Muscle of leg (tissue), 11 donors: ENCODE measurements around the gene ZDHHC1. TPM values are rescaled to one million over a fixed set of nuclear protein-coding genes. Genes with fewer than 3 reads are reported as not detected.
A peak's percentile ranks its signal among the peaks of the same experiment; 100 is the strongest.
"Not testable (repeated sequence)": the region's sequence is repeated elsewhere in the genome, so short reads cannot be mapped to it uniquely, and the experiment has no call there.

Experiments used
- DNase-seq: peaks from one replicate; pipeline ENCODE4 v3.0.0; 2013
- H3K27ac ChIP-seq: one replicate; pipeline ENCODE4 v1.5.1; 2013; ENCODE audit warnings: mild to moderate bottlenecking, low read length, control low read depth
- H3K27me3 ChIP-seq: one replicate; pipeline ENCODE4 v1.6.1; 2013; ENCODE audit warnings: low read length; ENCODE audit not compliant: control insufficient read depth, insufficient read depth
- H3K36me3 ChIP-seq: one replicate; pipeline ENCODE4 v1.6.1; 2013; ENCODE audit warnings: low read length; ENCODE audit not compliant: control insufficient read depth, insufficient read depth
- H3K4me1 ChIP-seq: one replicate; pipeline ENCODE4 v1.6.1; 2013; ENCODE audit warnings: low read length; ENCODE audit not compliant: control insufficient read depth, insufficient read depth
- H3K4me3 ChIP-seq: one replicate; pipeline ENCODE4 v1.5.1; 2013; ENCODE audit warnings: low read length, control low read depth
- H3K9me3 ChIP-seq: replicated peaks from 2 replicates; pipeline ENCODE4 v1.6.1; 2013; ENCODE audit warnings: low read depth, low read length; ENCODE audit not compliant: control insufficient read depth
- WGBS: methylation state at CpG from one replicate; pipeline ENCODE4 v1.1.5; 2013; ENCODE audit warnings: missing lambda C conversion rate; ENCODE audit not compliant: insufficient coverage; 5-methylcytosine and 5-hydroxymethylcytosine counted together
- polyA plus RNA-seq, 8 donors: library from polyadenylated mRNA; unstranded; fragments of 120-200 nt; gene quantifications; one replicate each; pipeline versions ENCODE4 v1.2.1 to v1.2.3, GENCODE V29; 2013; ENCODE audit warnings: inconsistent platforms in 1 of 8, low replicate concordance in 1 of 8; ENCODE audit not compliant: insufficient read length in 8 of 8, insufficient read depth in 1 of 8
- total RNA-seq: library from RNA; stranded (reverse); fragments of 120-200 nt; gene quantifications from one replicate; pipeline ENCODE4 v1.2.4, GENCODE V29; 2013

ZDHHC1 gene
- total and polyA plus RNA-seq, 9 donors: 19.7 to 42.4 (median 24.1) TPM

- H3K27ac ChIP-seq: no peak overlapping the region
- no peak for DNase-seq
- no peak overlapping the region for H3K4me3 ChIP-seq
- peaks cover 45% of the 10 kb centered on the region for H3K4me1 ChIP-seq
- H3K27me3 ChIP-seq: no peaks in the 10 kb centered on the region
- H3K36me3 ChIP-seq: peaks cover 29% of the 10 kb centered on the region
- no CpG with 5 or more reads among the region's 8 CpGs for WGBS
- H3K9me3 ChIP-seq: no peaks in the 10 kb centered on the region
Measured at GRCh38 chr16:67388191-67388590, 28.1 kb downstream of the ZDHHC1 start.

GRCh38 chr16:67387479-67388079, 28.7 kb downstream of the ZDHHC1 start:
- Histone ChIP-seq H3K4me3 (no peak overlapping the region), H3K4me1 (peaks cover 39% of the 10 kb centered on the region), H3K27me3 (no peaks in the 10 kb centered on the region), H3K9me3 (no peaks in the 10 kb centered on the region), H3K27ac (no peak overlapping the region), H3K36me3 (peaks cover 29% of the 10 kb centered on the region)
- DNase-seq: peak; percentile 15
- 70% methylated on average over 6 of the region's 8 CpGs for WGBS

DNA sequence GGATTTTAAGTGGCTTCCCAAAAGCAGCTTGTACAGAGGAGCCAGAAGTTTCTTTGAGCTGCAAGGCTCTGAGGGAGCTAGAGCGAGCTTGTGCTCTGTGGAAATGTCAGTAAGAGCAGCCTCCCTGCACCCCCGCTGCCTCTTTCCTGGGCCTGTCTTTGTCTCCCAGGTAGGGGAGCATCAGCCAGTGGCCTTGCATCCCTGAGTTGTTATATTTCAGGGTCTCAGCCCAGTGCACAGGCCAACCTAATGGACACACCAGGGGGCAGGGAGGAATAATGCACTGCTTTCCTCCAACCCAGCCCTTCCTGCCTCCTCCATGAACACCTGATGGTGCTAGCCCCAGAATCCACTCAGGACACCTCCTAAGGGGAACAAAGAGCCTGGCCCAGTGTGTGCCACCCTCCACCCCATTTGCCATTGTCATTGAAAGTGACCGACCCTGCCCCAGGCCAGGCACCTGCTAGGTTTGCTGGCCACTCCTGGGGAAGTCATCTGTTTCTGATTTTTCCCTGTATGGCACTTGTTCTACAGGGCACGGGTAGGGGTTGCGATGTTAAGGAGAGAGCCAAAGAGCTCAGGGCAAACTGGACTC, 29.3 kb downstream of the ZDHHC1 start:
- no peak overlapping the region for H3K27ac ChIP-seq
- H3K36me3 ChIP-seq: peaks cover 29% of the 10 kb centered on the region
- peaks cover 33% of the 10 kb centered on the region for H3K4me1 ChIP-seq
- no peak for DNase-seq
- 68% methylated on average over 5 of the region's 5 CpGs for WGBS
- H3K4me3 ChIP-seq: no peak overlapping the region
- no peaks in the 10 kb centered on the region for H3K27me3 ChIP-seq
- no peaks in the 10 kb centered on the region for H3K9me3 ChIP-seq

DNA sequence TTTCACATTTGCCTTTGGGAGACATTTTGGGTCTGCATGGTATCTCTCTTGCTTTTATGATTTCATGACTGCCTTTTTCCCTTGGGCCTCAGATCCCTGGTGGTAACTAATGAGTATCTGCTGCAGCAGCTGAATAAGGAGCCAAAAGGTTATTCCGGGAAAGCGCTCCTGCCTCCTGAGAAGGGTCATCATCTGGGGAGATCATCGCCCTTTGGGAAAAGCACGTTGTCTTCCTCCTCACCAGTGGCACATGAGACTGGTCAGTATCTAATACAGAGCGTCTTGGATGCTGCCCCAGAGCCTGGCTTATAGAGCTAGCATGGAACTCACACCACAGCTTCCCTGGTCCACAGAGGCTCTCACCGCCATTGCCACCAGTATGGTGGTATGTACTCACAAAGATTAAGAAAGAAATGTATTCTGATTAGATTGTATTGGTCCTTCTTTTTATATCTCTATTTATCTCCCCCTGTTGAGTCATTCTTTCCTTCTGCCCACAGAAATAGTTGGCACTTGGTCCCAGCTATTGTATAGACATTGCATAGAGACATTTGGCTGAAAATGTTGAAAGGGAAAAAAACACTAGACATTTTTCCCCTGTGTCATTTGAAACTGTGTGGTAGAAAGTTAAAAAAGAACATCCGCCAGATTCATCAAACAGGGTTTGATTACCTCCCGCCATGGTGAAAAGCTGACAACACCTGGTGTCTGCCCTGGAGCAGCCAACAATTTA, 31.3 kb downstream of the ZDHHC1 start:
- peak; percentile 7 for DNase-seq
- no peak overlapping the region for H3K4me3 ChIP-seq
- H3K4me1 ChIP-seq: peaks cover 12% of the 10 kb centered on the region
- peaks cover 20% of the 10 kb centered on the region for H3K36me3 ChIP-seq
- H3K27me3 ChIP-seq: no peaks in the 10 kb centered on the region
- whole genome bisulfite sequencing: 90% methylated on average over 3 of the region's 8 CpGs
- H3K27ac ChIP-seq: no peak overlapping the region
- H3K9me3 ChIP-seq: no peaks in the 10 kb centered on the region

DNA sequence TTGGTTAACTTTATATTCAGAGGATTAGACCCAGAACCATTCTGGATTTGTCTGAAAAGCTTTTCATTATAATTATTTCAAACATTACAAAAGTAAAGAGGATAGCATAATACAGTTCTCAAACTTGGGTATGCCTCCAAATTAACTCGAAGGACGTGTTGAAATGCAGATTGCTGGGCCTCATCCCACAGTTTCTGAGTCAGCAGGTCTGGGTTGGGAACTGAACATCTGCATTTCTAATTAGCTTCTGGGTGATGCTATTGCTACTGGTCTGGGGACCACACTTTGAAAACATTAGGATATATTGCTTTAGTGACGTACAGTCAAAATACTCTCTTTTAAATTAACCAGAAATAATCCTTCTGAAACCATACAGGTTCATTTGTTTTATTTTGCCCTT, 33.0 kb downstream of the ZDHHC1 start:
- peaks cover 3% of the 10 kb centered on the region for H3K4me1 ChIP-seq
- H3K9me3 ChIP-seq: no peaks in the 10 kb centered on the region
- no peak overlapping the region for H3K4me3 ChIP-seq
- no peak overlapping the region for H3K27ac ChIP-seq
- H3K36me3 ChIP-seq: peaks cover 9% of the 10 kb centered on the region
- WGBS: 64% methylated on average over 2 of the region's 3 CpGs
- peak; percentile 36 for DNase-seq
- no peaks in the 10 kb centered on the region for H3K27me3 ChIP-seq

GRCh38 chr16:67378642-67379041, 37.6 kb downstream of the ZDHHC1 start:
- Histone ChIP-seq H3K4me3 (no peak overlapping the region), H3K27ac (no peak overlapping the region), H3K4me1 (peaks cover 6% of the 10 kb centered on the region), H3K36me3 (no peaks in the 10 kb centered on the region), H3K9me3 (no peaks in the 10 kb centered on the region), H3K27me3 (no peaks in the 10 kb centered on the region)
- peak; percentile 75 for DNase-seq
- no CpG with 5 or more reads among the region's 1 CpG for WGBS

GRCh38 chr16:67376012-67376411, 40.3 kb downstream of the ZDHHC1 start:
- H3K9me3 ChIP-seq, H3K36me3 ChIP-seq, DNase-seq, H3K27ac ChIP-seq, H3K27me3 ChIP-seq, H3K4me1 ChIP-seq, H3K4me3 ChIP-seq: not testable (repeated sequence)
- 94% methylated on average over 6 of the region's 11 CpGs for WGBS

DNA sequence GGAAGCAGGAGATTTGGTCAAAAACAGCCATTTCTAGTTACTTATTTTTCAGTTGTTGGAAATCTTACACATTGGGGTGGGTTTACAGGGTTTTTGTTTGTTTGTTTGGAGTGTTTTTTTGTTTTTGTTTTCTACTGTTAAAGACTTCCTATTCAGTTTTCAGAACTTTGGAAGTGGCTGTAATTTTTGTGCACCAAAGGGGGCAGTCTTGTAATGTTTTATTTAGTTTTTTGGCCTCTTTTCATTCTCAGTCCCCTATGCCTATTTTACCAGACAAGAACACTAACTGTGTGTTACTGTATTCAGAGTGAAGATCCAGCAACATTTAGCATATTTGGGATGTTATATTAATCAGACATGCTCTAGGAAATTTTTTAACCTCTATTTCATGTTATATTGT, 43.6 kb downstream of the ZDHHC1 start:
- Histone ChIP-seq H3K4me3 (no peak overlapping the region), H3K4me1 (peaks cover 2% of the 10 kb centered on the region)
- peak; percentile 84 for DNase-seq

DNA sequence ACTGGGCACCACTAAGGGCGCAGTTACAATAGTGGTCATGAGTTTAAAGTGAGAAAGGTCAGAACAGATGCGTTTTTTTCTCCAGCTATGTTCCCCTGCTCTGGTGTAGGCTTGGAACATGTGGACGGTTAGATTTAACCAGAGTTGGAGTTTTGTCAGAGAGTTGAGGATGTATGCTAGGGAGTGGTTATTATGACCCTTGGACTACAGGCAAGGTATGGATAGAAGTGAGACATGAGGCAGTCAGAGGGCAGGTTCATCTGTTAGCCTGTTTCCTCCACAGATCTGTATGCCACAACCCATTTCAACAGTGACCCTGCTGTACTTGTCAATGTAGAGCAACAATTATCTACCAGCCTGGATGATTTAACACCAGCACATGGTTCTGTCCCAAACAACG, 45.6 kb downstream of the ZDHHC1 start:
- WGBS: 90% methylated on average over 2 of the region's 4 CpGs
- H3K27me3 ChIP-seq: no peaks in the 10 kb centered on the region
- no peak for DNase-seq
- H3K27ac ChIP-seq: no peak overlapping the region
- no peaks in the 10 kb centered on the region for H3K36me3 ChIP-seq
- no peaks in the 10 kb centered on the region for H3K9me3 ChIP-seq
- H3K4me1 ChIP-seq: peaks cover 2% of the 10 kb centered on the region
- no peak overlapping the region for H3K4me3 ChIP-seq

More for the DNA sequence above, 43.6 kb downstream of the ZDHHC1 start:
- H3K9me3 ChIP-seq: no peaks in the 10 kb centered on the region
- H3K36me3 ChIP-seq: no peaks in the 10 kb centered on the region
- H3K27me3 ChIP-seq: no peaks in the 10 kb centered on the region
- H3K27ac ChIP-seq: no peak overlapping the region

DNA sequence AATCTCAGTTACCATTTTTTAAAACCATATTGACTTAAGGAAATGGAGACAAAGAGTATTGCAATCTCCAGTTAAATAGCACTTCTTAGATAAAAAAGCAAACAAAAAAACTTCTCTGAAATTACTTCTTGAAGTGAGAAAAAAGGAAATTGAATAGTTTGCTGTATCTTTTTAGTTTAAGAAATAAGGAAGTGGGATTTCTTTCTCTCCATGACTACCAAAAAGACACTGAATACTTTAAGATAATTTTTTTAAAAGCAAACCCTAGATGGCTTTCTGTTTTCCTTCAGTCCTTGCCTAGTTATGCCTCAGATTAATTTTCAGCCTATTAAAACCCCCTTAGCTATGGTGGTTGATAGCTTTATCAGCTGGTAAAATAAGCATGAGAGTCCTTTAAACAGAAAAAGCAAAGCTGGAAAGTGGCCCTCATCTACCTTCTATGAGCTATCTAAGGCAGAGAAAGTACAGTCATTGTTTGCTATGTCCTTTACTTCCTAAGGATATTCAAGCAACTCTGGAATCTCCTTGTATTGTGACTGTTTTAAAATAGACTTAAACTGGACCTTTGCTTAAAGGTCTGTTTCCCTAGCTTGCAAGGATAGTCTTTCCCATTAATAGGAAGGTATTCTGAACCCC, 51.6 kb downstream of the ZDHHC1 start:
- no peak overlapping the region for H3K27ac ChIP-seq
- DNase-seq: no peak
- H3K4me3 ChIP-seq: no peak overlapping the region
- peaks cover 2% of the 10 kb centered on the region for H3K27me3 ChIP-seq
- H3K4me1 ChIP-seq: no peaks in the 10 kb centered on the region
- no peaks in the 10 kb centered on the region for H3K9me3 ChIP-seq
- no peaks in the 10 kb centered on the region for H3K36me3 ChIP-seq
